ENCODE data around the gene TP53TG3B.
"Not testable (repeated sequence)": the region's sequence is repeated elsewhere in the genome, so short reads cannot be mapped to it uniquely, and the experiment has no call there.

GRCh38 chr16:33339093-33340061, 21.3 kb upstream of the TP53TG3B start:
- not testable (repeated sequence) for TF ChIP-seq EZH2 (optimal IDR thresholded peaks at IDR 0.05; ENCODE audit: low read depth, low read length); CTCF (IDR thresholded peaks at IDR 0.05; ENCODE audit: low read length); EZH2phosphoT487 (IDR thresholded peaks at IDR 0.05; ENCODE audit: low read length)
